ENCODE measurements around the gene PRF1.

DNA sequence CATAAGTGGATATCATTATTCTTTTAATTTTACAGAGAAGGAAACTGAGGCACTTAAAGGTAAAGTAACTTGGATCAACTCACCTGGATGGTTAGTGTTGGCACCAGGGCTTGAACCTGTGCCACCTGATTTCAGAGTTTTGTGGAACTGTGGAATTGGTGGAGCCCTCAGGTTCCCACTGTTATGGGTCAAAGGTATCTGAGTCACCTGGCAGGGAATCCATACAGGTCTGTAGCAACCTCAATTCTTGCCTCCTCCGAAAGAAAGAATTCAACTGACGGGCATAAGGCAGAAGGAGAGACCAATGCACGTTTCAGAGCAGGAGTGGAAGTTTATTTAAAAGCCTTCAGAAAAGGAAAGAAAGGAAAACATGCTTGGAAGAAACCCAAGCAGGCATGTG is 44.5 kb upstream of the PRF1 start:
- TF ChIP-seq, protein P1, sequence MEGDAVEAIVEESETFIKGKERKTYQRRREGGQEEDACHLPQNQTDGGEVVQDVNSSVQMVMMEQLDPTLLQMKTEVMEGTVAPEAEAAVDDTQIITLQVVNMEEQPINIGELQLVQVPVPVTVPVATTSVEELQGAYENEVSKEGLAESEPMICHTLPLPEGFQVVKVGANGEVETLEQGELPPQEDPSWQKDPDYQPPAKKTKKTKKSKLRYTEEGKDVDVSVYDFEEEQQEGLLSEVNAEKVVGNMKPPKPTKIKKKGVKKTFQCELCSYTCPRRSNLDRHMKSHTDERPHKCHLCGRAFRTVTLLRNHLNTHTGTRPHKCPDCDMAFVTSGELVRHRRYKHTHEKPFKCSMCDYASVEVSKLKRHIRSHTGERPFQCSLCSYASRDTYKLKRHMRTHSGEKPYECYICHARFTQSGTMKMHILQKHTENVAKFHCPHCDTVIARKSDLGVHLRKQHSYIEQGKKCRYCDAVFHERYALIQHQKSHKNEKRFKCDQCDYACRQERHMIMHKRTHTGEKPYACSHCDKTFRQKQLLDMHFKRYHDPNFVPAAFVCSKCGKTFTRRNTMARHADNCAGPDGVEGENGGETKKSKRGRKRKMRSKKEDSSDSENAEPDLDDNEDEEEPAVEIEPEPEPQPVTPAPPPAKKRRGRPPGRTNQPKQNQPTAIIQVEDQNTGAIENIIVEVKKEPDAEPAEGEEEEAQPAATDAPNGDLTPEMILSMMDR (IDR thresholded peaks at IDR 0.05; ENCODE audit: insufficient read depth, low read length), result no peak
- TF ChIP-seq, protein P2, sequence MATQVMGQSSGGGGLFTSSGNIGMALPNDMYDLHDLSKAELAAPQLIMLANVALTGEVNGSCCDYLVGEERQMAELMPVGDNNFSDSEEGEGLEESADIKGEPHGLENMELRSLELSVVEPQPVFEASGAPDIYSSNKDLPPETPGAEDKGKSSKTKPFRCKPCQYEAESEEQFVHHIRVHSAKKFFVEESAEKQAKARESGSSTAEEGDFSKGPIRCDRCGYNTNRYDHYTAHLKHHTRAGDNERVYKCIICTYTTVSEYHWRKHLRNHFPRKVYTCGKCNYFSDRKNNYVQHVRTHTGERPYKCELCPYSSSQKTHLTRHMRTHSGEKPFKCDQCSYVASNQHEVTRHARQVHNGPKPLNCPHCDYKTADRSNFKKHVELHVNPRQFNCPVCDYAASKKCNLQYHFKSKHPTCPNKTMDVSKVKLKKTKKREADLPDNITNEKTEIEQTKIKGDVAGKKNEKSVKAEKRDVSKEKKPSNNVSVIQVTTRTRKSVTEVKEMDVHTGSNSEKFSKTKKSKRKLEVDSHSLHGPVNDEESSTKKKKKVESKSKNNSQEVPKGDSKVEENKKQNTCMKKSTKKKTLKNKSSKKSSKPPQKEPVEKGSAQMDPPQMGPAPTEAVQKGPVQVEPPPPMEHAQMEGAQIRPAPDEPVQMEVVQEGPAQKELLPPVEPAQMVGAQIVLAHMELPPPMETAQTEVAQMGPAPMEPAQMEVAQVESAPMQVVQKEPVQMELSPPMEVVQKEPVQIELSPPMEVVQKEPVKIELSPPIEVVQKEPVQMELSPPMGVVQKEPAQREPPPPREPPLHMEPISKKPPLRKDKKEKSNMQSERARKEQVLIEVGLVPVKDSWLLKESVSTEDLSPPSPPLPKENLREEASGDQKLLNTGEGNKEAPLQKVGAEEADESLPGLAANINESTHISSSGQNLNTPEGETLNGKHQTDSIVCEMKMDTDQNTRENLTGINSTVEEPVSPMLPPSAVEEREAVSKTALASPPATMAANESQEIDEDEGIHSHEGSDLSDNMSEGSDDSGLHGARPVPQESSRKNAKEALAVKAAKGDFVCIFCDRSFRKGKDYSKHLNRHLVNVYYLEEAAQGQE (IDR thresholded peaks at IDR 0.05; ENCODE audit: insufficient replicate concordance, low read depth), result no peak
- no peak for TF ChIP-seq GABPA (IDR thresholded peaks at IDR 0.05; ENCODE audit: low read depth)

All from HL-60 (cell line).